ENCODE measurements around the gene NEURL3. TPM values are rescaled to one million over a fixed set of nuclear protein-coding genes. Genes with fewer than 3 reads are reported as not detected.

NEURL3 gene
- total and polyA plus RNA-seq, 2 donors (not counting 1 experiment from before 2014, with no cell fraction given) = not detected

DNA sequence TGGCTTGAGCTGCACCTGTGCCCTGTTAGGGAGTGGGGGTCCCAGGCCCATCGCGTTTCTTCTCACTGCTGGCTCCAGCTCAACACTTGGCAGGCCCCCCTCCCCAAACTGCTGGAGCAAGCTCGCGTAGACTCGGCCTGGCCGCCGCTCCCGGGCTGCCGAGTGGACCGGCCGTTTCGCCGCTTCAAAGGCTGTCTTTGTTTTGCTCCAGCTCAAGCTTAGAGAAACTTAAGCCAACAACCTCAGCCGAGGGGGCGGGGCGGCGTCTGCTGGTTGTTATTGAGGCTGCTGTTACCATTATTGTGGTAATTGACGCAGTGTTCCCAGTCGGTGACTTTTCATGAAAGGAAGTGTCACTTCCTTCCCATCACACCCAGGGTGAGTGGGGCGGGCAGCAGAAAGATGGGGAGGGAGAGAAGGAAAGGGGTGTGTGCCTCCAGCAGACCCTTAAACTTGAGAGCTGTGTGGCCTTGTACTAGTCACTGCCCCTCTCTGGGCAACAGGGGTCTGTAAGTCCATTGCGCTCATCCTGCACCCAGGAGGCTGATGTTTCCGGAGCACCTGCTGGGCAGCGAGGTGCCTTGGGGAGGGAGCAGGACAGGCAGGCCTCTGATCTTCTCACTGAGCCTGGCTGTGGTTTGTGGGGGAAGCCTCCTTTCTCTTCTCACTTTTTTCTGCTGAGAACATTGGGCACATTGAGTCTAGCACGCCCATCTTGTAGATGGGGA, 33.5 kb upstream of the NEURL3 start:
- peak overlapping the region; percentile 83 for H3K4me3 Mint-ChIP-seq
- H3K36me3 ChIP-seq (replicated peaks in 1 of 2; ENCODE audit: control extremely low read depth in 1 of 2, control insufficient read depth in 1 of 2, extremely low read depth in 1 of 2, insufficient read depth in 2 of 2, low read length in 1 of 2) = peaks cover 0 to 13% of the 10 kb centered on the region in 2 experiments
- peaks cover 49% of the 10 kb centered on the region for H3K79me2 ChIP-seq (ENCODE audit: control insufficient read depth, insufficient read depth, low read length)
- no peaks in the 10 kb centered on the region for H3K9me3 ChIP-seq (ENCODE audit: control extremely low read depth in 1 of 3, control insufficient read depth in 2 of 3, insufficient read depth in 1 of 3, low read length in 2 of 3)
- peak overlapping the region; percentile 81 to 94 for H3K27ac ChIP-seq (ENCODE audit: low read length in 2 of 2)
- H3K27ac Mint-ChIP-seq = peak overlapping the region; percentile 97
- H3K27me3 ChIP-seq (replicated peaks in 1 of 4; ENCODE audit: control extremely low read depth in 1 of 4, control insufficient read depth in 3 of 4, insufficient read depth in 4 of 4, low read length in 3 of 4) = no peaks in the 10 kb centered on the region
- H3K4me1 ChIP-seq (ENCODE audit: control insufficient read depth in 2 of 2, insufficient read depth in 2 of 2, low read length in 2 of 2) = peaks cover 29 to 36% of the 10 kb centered on the region in 2 donors
- H3K4me2 ChIP-seq (replicated peaks; ENCODE audit: low read depth, low read length, poor library complexity, severe bottlenecking) = peak overlapping the region; percentile 95
- H3K9ac ChIP-seq (ENCODE audit: low read length) = peak overlapping the region; percentile 87
- H3K4me3 ChIP-seq (ENCODE audit: control extremely low read depth in 1 of 5, extremely low read depth in 1 of 5, insufficient read depth in 1 of 5, low read depth in 2 of 5, low read length in 4 of 5) = peak overlapping the region; percentile 53 to 85 (median 76)
- peaks cover 43% of the 10 kb centered on the region for H3K4me1 Mint-ChIP-seq
- CTCF ChIA-PET = interaction anchor here (0.7 to 6.1 kb wide), 9 partner anchors 11 to 272 kb away, joined by 3 to 53 read pairs (median 7); no protein-coding TSS in a partner anchor
- ATAC-seq (ENCODE audit: low read depth) = peak; percentile 29
- 1% methylated on average over 20 of the region's 24 CpGs for WGBS (ENCODE audit: insufficient coverage)
- no peaks in the 10 kb centered on the region for H3K9me3 Mint-ChIP-seq (ENCODE audit: insufficient read depth)
- H4K20me1 ChIP-seq (ENCODE audit: control insufficient read depth, insufficient read depth, low read length, poor library complexity, severe bottlenecking) = peaks cover 47% of the 10 kb centered on the region
- H2AFZ ChIP-seq (ENCODE audit: insufficient read depth, low read depth, low read length, poor library complexity, severe bottlenecking) = no peak overlapping the region
- peak; percentile 87 for DNase-seq
- no peaks in the 10 kb centered on the region for H3K27me3 Mint-ChIP-seq
- intact Hi-C loops (cut with micrococcal nuclease) = loop anchor here (2.0 to 10.0 kb wide), 5 partner anchors 202 to 319 kb away; partner anchors contain the start of genes ANKRD39, CNNM3, CNNM4 and ITPRIPL1
- TF ChIP-seq, protein P1, sequence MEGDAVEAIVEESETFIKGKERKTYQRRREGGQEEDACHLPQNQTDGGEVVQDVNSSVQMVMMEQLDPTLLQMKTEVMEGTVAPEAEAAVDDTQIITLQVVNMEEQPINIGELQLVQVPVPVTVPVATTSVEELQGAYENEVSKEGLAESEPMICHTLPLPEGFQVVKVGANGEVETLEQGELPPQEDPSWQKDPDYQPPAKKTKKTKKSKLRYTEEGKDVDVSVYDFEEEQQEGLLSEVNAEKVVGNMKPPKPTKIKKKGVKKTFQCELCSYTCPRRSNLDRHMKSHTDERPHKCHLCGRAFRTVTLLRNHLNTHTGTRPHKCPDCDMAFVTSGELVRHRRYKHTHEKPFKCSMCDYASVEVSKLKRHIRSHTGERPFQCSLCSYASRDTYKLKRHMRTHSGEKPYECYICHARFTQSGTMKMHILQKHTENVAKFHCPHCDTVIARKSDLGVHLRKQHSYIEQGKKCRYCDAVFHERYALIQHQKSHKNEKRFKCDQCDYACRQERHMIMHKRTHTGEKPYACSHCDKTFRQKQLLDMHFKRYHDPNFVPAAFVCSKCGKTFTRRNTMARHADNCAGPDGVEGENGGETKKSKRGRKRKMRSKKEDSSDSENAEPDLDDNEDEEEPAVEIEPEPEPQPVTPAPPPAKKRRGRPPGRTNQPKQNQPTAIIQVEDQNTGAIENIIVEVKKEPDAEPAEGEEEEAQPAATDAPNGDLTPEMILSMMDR (IDR thresholded peaks at IDR 0.05) = no peak
- no peak for TF ChIP-seq EZH2 (IDR thresholded peaks at IDR 0.05; ENCODE audit: borderline replicate concordance, insufficient read depth, low read depth, low read length, poor library complexity, severe bottlenecking)
- POLR2A ChIA-PET = interaction anchor here (3.0 to 3.4 kb wide), 2 partner anchors 11 to 16 kb away, joined by 12 to 27 read pairs; no protein-coding TSS in a partner anchor

Measured in B cell (primary cell).